SU-DHL-6 (cell line): ENCODE measurements around the gene SKP2.

Experiments used
- H2AFZ ChIP-seq: fragments of 200-600 bp; sonication (generic); 2 replicates; pipeline ENCODE4 v1.6.1; 2014; ENCODE audit warnings: low read depth, mild to moderate bottlenecking, moderate library complexity, mixed read lengths, antibody characterized with exemption, low read length; ENCODE audit not compliant: severe bottlenecking
- H3F3A ChIP-seq: fragments of 200-600 bp; shearing (Covaris generic); 2 replicates; pipeline ENCODE4 v1.6.0; 2016; ENCODE audit warnings: antibody characterized with exemption, mild to moderate bottlenecking; ENCODE audit not compliant: insufficient read depth
- H3K27ac ChIP-seq: fragments of 200-600 bp; sonication (generic); 2 replicates; pipeline ENCODE4 v1.5.1; 2016; ENCODE audit warnings: low read depth, mild to moderate bottlenecking, low read length, moderate library complexity, mixed read lengths
- H3K27me3 ChIP-seq: fragments of 200-600 bp; sonication (generic), shearing (Covaris generic); 2 replicates; pipeline ENCODE4 v1.6.0; 2014; ENCODE audit warnings: mild to moderate bottlenecking, low read length
- H3K36me3 ChIP-seq: fragments of 200-600 bp; sonication (generic); 2 replicates; pipeline ENCODE4 v1.6.1; 2014; ENCODE audit warnings: mild to moderate bottlenecking, low read length, mixed read lengths
- H3K4me2 ChIP-seq: fragments of 300-600, 200-600 bp; shearing (Covaris generic), sonication (generic); 2 replicates; pipeline ENCODE4 v1.6.0; 2014; ENCODE audit warnings: low read length, low read depth, mild to moderate bottlenecking; ENCODE audit not compliant: poor library complexity, severe bottlenecking
- H3K4me3 ChIP-seq: fragments of 200-600 bp; sonication (generic); 2 replicates; pipeline ENCODE4 v1.5.1; 2014; ENCODE audit warnings: antibody characterized with exemption, low read length, mild to moderate bottlenecking, mixed read lengths; ENCODE audit not compliant: insufficient read depth, poor library complexity, severe bottlenecking
- H3K79me2 ChIP-seq: fragments of 200-600 bp; sonication (generic); 2 replicates; pipeline ENCODE4 v1.6.1; 2014; ENCODE audit warnings: mild to moderate bottlenecking, low read length, moderate library complexity; ENCODE audit not compliant: insufficient read depth
- H3K9ac ChIP-seq: fragments of 200-600 bp; sonication (generic); 2 replicates; pipeline ENCODE4 v1.7.0; 2014; ENCODE audit warnings: mild to moderate bottlenecking, low read length
- H3K9me2 ChIP-seq: fragments of 200-600 bp; sonication (generic); replicated peaks from 2 replicates; pipeline ENCODE4 v1.6.1; 2014; ENCODE audit warnings: low read length; ENCODE audit not compliant: insufficient read depth
- H3K9me3 ChIP-seq: fragments of 200-600 bp; sonication (generic); 2 replicates; pipeline ENCODE4 v1.6.1; 2014; ENCODE audit warnings: low read length, mixed read lengths; ENCODE audit not compliant: insufficient read depth
- H4K20me1 ChIP-seq: fragments of 200-600 bp; sonication (generic); 2 replicates; pipeline ENCODE4 v1.6.1; 2014; ENCODE audit warnings: low read depth, mild to moderate bottlenecking, antibody characterized with exemption, low read length, moderate library complexity, mixed read lengths
- EZH2phosphoT487 ChIP-seq: fragments of 200-600 bp; sonication (generic), shearing (Covaris generic); conservative IDR thresholded peaks from 2 replicates; pipeline ENCODE4 v1.6.1; 2018; ENCODE audit warnings: mild to moderate bottlenecking, antibody characterized with exemption, low read length, moderate library complexity, mixed read lengths
- TF ChIP-seq, protein P1 (sequence below): fragments of 200-600 bp; sonication (generic); IDR thresholded peaks from one replicate; pipeline ENCODE4 v1.5.1; 2017; ENCODE audit warnings: antibody characterized with exemption, mild to moderate bottlenecking, low read length, moderate library complexity; ENCODE audit not compliant: insufficient read depth, poor library complexity, severe bottlenecking

The SKP2 gene

DNA sequence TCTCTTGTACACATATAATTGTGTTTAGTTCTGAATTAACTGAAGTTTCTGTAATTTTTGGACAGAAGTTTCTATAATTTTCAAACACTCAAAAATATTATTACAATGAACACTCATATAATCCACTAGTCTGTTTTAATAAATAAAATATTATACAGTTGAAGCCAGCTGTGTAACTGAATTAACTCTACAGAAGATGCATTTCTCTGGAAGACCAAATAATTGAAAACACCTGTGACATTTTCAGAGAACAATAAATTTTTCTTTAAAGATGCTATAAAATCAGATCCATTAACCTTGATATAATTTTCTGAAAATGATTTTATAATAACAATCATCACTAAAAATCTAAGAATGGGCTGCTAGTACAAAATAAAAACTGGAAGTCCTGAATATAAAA is 75.1 kb downstream of the SKP2 start:
- Histone ChIP-seq H3K9me3 (no peaks in the 10 kb centered on the region), H3K4me3 (no peak overlapping the region), H2AFZ (no peak overlapping the region), H3K79me2 (no peaks in the 10 kb centered on the region), H3K27me3 (no peaks in the 10 kb centered on the region), H4K20me1 (no peaks in the 10 kb centered on the region), H3K9ac (no peak overlapping the region), H3K4me2 (no peak overlapping the region), H3K9me2 (no peaks in the 10 kb centered on the region), H3K27ac (no peak overlapping the region), H3K36me3 (no peaks in the 10 kb centered on the region), H3F3A (no peaks in the 10 kb centered on the region)
- TF ChIP-seq EZH2phosphoT487, result no peak
- TF ChIP-seq, protein P1, sequence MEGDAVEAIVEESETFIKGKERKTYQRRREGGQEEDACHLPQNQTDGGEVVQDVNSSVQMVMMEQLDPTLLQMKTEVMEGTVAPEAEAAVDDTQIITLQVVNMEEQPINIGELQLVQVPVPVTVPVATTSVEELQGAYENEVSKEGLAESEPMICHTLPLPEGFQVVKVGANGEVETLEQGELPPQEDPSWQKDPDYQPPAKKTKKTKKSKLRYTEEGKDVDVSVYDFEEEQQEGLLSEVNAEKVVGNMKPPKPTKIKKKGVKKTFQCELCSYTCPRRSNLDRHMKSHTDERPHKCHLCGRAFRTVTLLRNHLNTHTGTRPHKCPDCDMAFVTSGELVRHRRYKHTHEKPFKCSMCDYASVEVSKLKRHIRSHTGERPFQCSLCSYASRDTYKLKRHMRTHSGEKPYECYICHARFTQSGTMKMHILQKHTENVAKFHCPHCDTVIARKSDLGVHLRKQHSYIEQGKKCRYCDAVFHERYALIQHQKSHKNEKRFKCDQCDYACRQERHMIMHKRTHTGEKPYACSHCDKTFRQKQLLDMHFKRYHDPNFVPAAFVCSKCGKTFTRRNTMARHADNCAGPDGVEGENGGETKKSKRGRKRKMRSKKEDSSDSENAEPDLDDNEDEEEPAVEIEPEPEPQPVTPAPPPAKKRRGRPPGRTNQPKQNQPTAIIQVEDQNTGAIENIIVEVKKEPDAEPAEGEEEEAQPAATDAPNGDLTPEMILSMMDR, result no peak

DNA sequence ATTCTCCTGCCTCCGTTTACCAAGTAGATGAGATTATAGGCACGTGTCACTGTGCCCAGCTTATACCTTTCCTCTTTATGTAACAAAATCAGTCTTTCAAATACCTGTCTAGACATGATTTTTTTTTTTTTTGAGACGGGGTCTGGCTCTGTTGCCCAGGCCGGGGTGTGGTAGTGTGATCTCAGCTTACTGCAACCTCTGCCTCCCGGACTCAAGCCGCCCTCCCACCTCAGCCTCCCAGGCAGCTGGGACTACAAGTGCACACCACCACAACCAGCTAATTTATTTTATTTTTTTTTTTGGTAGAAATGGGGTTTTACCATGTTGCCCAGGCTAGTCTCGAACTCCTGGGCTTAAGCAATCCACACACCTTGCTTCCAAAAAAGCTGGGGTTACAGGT is 76.6 kb downstream of the SKP2 start:
- Histone ChIP-seq H3K36me3 (no peaks in the 10 kb centered on the region), H3K9me3 (no peaks in the 10 kb centered on the region), H3K4me3 (no peak overlapping the region), H3K9ac (no peak overlapping the region), H3K79me2 (no peaks in the 10 kb centered on the region), H3K4me2 (no peak overlapping the region), H3K9me2 (no peaks in the 10 kb centered on the region), H3K27me3 (no peaks in the 10 kb centered on the region), H4K20me1 (no peaks in the 10 kb centered on the region), H2AFZ (no peak overlapping the region), H3F3A (no peaks in the 10 kb centered on the region), H3K27ac (no peak overlapping the region)
- TF ChIP-seq EZH2phosphoT487, result no peak
- TF ChIP-seq, protein P1, result no peak

DNA sequence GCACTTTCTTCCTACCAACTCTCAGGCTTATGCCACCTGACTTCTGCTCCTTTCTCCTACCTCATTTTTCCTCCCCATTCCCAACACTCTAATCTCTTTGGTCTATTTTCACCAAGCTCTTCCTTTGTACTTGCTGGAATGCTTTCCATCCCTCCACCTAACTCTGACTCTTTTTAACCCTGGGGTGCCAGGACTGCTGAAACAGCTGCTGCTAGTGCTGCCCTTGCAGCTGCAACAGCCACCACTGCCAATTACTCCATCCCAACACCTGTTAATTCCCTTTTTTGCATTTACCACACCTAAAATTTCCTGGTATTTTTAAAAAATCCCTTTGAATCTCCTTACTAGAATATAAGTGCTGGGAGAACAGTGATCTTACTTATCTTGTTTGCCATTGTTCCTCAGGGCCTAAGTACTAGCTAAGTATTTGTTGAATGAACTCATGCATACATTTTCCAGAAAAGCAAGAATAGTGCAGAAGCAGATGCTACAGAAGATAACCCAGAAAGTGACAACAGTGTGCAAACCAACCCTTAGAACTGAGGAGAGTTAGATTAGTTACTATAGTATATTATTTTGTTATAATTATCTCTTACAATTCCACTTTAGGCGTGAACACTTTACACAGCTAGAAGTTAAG is 78.4 kb downstream of the SKP2 start:
- H3K79me2 ChIP-seq, result no peaks in the 10 kb centered on the region
- no peaks in the 10 kb centered on the region for H3K27me3 ChIP-seq
- no peaks in the 10 kb centered on the region for H3K9me3 ChIP-seq
- H3K36me3 ChIP-seq, result no peaks in the 10 kb centered on the region
- no peaks in the 10 kb centered on the region for H3F3A ChIP-seq
- TF ChIP-seq, protein P1, result no peak
- TF ChIP-seq EZH2phosphoT487, result no peak
- no peak overlapping the region for H3K9ac ChIP-seq
- H3K4me3 ChIP-seq, result no peak overlapping the region
- no peak overlapping the region for H3K4me2 ChIP-seq
- H3K9me2 ChIP-seq, result no peaks in the 10 kb centered on the region
- H3K27ac ChIP-seq, result no peak overlapping the region
- H2AFZ ChIP-seq, result no peak overlapping the region
- no peaks in the 10 kb centered on the region for H4K20me1 ChIP-seq
